HEK293T (cell line): ENCODE data around the gene STAB1.
A peak's percentile ranks its signal among the peaks of the same experiment; 100 is the strongest.

Experiments
- CTCF ChIA-PET: fragments of 350-600 bp; formaldehyde crosslinking; extraction: SDS; loops from one replicate; lab custom pipeline; 2021; ENCODE audit warnings: antibody characterized with exemption, inconsistent platforms; lab: Yijun Ruan, JAX
- POLR2A ChIA-PET: fragments of 350-600 bp; formaldehyde crosslinking; extraction: SDS; loops from one replicate; lab custom pipeline; 2020; ENCODE audit warnings: antibody characterized with exemption, inconsistent platforms; lab: Yijun Ruan, JAX
- DNase-seq: peaks from one replicate; pipeline ENCODE4 v3.0.0; 2012; ENCODE audit warnings: mixed read lengths; ENCODE audit errors: extremely low spot score
- ARNT ChIP-seq: fragments of 450-650 bp; IDR thresholded peaks from 2 replicates; pipeline ENCODE4 v1.6.1; 2017; ENCODE audit warnings: mild to moderate bottlenecking
- BHLHE40 ChIP-seq: fragments of 450-650 bp; IDR thresholded peaks from 2 replicates; pipeline ENCODE4 v1.6.1; 2016; ENCODE audit warnings: mild to moderate bottlenecking, moderate library complexity, borderline replicate concordance
- CTBP1 ChIP-seq: fragments of 450-650 bp; IDR thresholded peaks from 2 replicates; pipeline ENCODE4 v1.6.1; 2016; ENCODE audit warnings: borderline replicate concordance
- ELF4 ChIP-seq: fragments of 450-650 bp; IDR thresholded peaks from 2 replicates; pipeline ENCODE4 v1.6.1; 2017; ENCODE audit warnings: antibody characterized with exemption
- FOXA1 ChIP-seq: fragments of 450-650 bp; IDR thresholded peaks from 2 replicates; pipeline ENCODE4 v1.6.1; 2016; ENCODE audit warnings: mild to moderate bottlenecking
- FOXK2 ChIP-seq: fragments of 450-650 bp; IDR thresholded peaks from 2 replicates; pipeline ENCODE4 v1.6.1; 2016; ENCODE audit warnings: mild to moderate bottlenecking
- FOXM1 ChIP-seq: fragments of 450-650 bp; IDR thresholded peaks from 2 replicates; pipeline ENCODE4 v1.6.1; 2017; ENCODE audit warnings: mild to moderate bottlenecking, borderline replicate concordance
- HDGF ChIP-seq: fragments of 450-650 bp; IDR thresholded peaks from 2 replicates; pipeline ENCODE4 v1.6.1; 2017; ENCODE audit warnings: antibody characterized with exemption, borderline replicate concordance
- L3MBTL2 ChIP-seq: fragments of 450-650 bp; conservative IDR thresholded peaks from 2 replicates; pipeline ENCODE4 v1.6.1; 2016; ENCODE audit warnings: mild to moderate bottlenecking
- LEF1 ChIP-seq: fragments of 450-650 bp; IDR thresholded peaks from 2 replicates; pipeline ENCODE4 v1.6.1; 2017; ENCODE audit warnings: mild to moderate bottlenecking, borderline replicate concordance
- NFRKB ChIP-seq: fragments of 450-650 bp; IDR thresholded peaks from 2 replicates; pipeline ENCODE4 v1.6.1; 2016; ENCODE audit warnings: mild to moderate bottlenecking, moderate library complexity
- SP1 ChIP-seq: fragments of 450-650 bp; IDR thresholded peaks from 2 replicates; pipeline ENCODE4 v1.6.1; 2017
- SUZ12 ChIP-seq: fragments of 450-650 bp; IDR thresholded peaks from 2 replicates; pipeline ENCODE4 v1.6.1; 2016; ENCODE audit warnings: mild to moderate bottlenecking
- TARDBP ChIP-seq: fragments of 450-650 bp; IDR thresholded peaks from 2 replicates; pipeline ENCODE4 v1.6.1; 2016
- ZNF384 ChIP-seq: fragments of 450-650 bp; IDR thresholded peaks from 2 replicates; pipeline ENCODE4 v1.6.1; 2016
- TF ChIP-seq, protein P1 (sequence below): fragments of 450-650 bp; IDR thresholded peaks from 2 replicates; pipeline ENCODE4 v1.6.1; 2016

STAB1 gene

DNA sequence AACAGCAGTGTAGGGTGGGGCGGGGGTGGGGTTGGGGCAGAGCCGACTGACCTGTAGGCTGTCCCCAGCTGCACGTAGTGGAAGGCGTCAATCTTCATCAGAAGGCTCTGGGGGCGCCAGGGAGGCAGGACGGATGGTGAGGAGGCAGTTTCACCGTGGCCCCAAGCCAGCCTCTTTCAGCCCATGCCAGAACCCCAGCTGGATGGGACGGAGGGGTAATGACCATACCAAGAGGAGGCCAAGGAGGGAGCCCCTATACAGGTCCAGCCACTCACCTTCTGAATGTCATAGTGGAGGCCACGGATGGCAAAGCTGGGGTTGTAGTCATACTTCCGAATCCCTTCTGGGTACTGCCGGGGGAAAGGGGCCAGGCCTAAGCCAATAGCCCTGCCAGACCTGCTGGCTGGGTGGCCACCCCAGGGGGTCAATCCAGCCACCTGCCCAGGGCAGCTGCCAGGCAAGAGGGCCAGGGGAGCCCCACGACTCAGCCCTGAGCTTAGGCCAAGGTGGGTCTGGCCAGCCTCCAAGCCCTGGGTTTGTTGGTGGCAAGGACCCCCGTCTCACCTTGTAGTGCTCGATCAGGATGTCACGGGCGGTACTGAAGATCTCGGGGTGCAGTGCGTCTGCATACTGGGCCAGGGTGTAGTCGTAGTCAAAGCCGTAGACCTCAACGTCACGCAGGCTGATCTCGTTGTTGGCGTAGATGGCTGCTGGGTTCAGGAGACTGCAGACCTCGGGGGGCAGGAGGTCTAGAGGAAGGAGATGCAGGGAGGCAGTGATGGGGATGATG is 33.6 kb downstream of the STAB1 start:
- TF ChIP-seq ARNT = no peak
- TF ChIP-seq, protein P1, sequence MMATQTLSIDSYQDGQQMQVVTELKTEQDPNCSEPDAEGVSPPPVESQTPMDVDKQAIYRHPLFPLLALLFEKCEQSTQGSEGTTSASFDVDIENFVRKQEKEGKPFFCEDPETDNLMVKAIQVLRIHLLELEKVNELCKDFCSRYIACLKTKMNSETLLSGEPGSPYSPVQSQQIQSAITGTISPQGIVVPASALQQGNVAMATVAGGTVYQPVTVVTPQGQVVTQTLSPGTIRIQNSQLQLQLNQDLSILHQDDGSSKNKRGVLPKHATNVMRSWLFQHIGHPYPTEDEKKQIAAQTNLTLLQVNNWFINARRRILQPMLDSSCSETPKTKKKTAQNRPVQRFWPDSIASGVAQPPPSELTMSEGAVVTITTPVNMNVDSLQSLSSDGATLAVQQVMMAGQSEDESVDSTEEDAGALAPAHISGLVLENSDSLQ = no peak
- no peak for DNase-seq
- CTCF ChIA-PET = no interaction called here
- POLR2A ChIA-PET = no interaction called here

DNA sequence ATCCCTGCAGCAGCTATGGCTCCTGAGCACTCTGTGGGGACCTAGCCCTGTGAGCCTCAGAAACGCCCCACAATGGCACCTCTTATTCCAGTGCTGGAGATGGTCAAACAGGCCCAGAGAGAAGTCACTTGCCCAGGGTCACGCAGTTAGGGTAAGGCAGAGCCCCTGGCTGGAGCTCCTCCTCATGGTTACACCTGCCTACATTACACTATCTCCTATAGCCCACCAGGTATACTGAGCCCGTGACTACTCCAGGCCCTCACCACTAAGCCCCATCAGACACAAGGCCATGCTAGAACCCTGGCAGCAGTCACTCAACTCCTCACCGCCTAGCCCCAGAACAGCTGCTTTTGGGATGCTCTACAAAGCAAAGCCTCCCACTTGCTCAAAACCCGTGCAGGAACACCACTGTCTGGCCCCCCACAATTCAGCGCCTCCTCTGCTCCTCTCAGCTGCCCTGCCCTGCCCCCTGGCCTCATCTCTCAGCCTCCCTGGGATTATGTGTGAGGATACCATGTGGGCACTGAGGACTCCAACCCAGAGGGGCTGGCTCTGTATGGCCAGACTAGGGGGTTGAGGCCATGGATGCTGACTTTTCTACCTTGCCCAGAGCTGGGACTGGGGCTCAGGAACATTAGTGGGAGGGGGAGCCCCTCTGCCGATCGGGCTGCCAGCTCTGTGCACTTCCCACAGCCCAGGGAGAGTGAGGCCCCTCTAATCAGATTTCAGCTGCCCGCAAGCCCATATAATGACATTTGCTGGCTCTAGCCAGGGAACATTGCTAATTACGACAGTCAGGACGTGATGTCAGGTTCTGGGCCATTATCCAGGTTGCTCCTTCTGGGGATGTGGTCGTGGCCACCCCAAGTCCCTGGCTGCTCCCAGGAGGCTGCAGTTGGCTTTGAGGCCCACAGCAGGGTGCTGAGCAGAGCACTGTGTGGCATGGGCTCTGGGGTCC is 34.5 kb downstream of the STAB1 start:
- DNase-seq = no peak
- TF ChIP-seq L3MBTL2 (no peak), CTBP1 (no peak), FOXM1 (no peak), SUZ12 (no peak), NFRKB (no peak), ELF4 (no peak), TARDBP (no peak)
- CTCF ChIA-PET = no interaction called here
- POLR2A ChIA-PET = interaction anchor here (1.2 kb wide), 1 partner anchor 11 kb away, joined by 3 read pairs; no protein-coding TSS in a partner anchor

DNA sequence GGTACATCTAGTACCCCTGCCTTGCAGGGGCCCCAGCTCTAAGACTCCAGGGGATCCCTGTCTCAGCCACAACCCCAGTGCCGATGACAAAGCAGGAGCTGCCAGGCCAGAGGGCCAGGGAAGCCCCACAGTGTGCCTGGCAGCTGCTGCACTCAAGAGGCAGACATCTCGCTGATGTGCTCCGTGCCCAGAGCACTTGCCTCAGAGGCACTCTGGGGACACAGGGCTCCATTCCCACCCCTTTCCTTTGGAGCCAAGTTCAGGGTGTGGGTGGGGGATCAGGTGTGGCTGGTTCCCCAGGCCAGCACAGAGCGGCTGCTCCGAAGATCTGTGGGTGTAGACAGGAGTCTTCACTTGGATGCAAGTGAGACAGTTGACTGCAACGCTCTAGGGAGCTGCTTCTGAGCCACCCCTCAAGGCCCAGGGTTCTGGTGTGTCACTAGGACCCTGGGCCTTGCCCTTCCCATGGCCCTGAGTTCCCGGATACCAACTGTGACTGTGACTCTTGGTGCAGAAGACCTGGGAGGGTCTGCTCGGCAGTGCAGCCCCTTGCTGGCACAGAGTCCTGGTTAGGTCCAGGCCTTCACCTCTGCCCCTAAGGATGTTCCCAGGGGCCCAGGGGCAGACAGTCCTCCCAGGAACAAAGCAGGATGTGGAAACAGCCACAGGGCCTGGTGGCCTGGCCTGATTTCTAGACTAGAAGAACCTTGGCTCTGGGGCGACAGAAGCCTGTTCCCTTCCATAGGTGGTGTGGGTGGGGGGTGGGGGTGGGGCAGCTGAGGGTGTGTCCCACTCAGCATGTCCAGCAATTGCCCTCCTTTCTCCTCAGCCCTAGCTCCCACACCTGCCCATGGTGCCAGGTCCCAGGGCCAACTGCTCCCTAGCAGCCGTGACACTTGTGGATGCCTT is 36.0 kb downstream of the STAB1 start:
- no peak for DNase-seq
- CTCF ChIA-PET = no interaction called here
- TF ChIP-seq FOXM1 = no peak
- TF ChIP-seq ZNF384 = no peak
- POLR2A ChIA-PET = interaction anchor here (1.2 kb wide), 1 partner anchor 13 kb away, joined by 3 read pairs; no protein-coding TSS in a partner anchor

DNA sequence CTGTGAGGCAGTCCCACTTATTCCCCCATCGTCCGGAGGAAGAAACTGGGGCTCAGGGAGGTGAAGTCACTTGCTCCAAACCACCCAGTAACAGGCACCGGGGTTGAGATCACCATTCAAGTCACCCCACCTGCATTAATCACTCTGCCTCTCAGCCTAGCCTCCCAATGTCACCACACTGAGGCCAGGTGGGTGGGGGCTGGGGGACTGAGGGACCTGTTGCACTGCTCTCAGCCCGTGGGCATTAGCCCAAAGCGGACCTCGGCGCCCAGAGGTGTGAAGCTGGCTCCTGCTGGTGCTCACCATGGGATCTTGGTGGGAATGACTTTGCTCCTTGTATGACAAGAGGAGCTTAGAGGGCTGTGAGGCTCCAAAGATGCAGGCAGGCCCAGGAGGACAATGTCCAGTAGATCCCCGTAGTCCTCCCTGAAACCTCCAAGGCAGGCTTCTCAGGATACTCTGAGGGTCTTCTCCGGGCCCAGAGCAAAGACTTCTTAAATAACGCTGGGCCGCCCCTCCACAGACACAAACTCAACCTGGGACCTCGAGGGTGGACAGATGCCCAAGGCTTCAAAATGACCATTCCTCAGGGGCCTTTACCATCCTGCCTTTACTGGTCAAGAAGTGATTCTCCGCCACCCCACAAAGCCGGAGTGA is 36.9 kb downstream of the STAB1 start:
- POLR2A ChIA-PET = no interaction called here
- TF ChIP-seq SUZ12 = no peak
- no peak for TF ChIP-seq LEF1
- TF ChIP-seq L3MBTL2 = no peak
- no peak for TF ChIP-seq BHLHE40
- no peak for TF ChIP-seq ZNF384
- CTCF ChIA-PET = interaction anchor here (0.5 kb wide), 1 partner anchor 503 kb away, joined by 3 read pairs; no protein-coding TSS in a partner anchor
- DNase-seq = no peak

DNA sequence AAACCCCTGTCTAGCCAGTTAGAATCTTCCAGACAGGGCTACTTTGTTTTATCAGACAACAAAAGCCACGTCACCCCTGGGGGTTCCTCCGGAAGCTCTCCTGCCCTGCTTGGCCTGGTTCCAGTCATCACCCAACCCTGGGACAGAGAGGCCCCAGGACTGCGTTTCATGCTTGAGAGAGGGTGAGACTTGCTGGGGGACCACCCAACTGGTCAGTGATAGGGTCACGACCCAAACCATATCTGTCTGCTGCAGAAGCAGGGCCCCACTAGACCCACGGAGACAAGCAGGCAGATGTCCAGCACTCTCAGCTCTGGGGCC is 37.3 kb downstream of the STAB1 start:
- ChIA-PET CTCF (interaction anchor here (0.5 kb wide), 1 partner anchor 503 kb away, joined by 3 read pairs; no protein-coding TSS in a partner anchor), POLR2A (no interaction called here)
- TF ChIP-seq TARDBP = no peak
- TF ChIP-seq ELF4 = no peak
- TF ChIP-seq L3MBTL2 = no peak
- no peak for TF ChIP-seq HDGF
- TF ChIP-seq CTBP1 = no peak
- no peak for TF ChIP-seq FOXA1
- TF ChIP-seq SUZ12 = no peak
- TF ChIP-seq, protein P1 = no peak
- no peak for TF ChIP-seq NFRKB
- peak; percentile 4 for DNase-seq

DNA sequence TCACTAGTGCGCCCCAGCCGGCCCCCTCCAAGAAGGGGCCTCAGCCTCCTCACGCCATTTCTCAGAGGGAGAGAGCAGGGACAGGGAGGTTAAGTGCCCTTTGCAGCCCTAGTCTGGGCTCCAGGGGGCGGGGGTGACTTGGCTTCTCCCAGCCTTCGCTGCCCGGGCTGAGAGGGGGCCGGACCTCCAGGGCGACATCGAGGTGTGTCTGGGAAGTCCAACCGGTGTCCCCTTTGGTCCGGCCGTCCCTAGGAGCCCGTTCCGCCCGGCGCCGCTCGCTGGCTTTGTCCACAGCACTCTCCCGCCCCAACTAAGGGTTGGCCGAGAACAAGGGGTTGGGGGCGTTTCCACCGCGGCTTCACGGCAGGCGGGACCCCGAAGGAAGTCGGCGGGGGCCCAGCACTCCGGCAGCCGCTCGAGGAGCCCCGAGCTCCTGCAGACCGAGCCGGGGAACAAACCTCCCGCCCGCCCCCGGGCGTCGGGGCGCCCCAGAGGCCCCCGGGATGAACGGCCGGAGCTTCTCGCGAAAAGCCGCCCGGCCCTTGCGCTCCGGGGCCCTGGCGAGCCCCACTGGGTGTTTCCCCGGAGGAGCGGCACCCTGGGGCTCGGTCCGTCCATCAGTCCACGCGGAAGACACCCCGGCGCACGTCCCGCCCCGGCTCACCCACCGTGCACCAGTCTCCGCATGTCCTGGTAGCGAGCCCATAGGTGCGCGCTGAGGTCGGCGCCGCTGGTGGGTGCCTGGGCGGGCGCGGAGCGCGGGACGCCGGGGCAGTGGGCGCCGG is 37.9 kb downstream of the STAB1 start:
- peak; percentile 19 for DNase-seq
- POLR2A ChIA-PET = no interaction called here
- TF ChIP-seq CTBP1 (no peak), TARDBP (no peak), FOXA1 (no peak), FOXM1 (no peak), ZNF384 (no peak), L3MBTL2 (no peak), ARNT (no peak), SP1 (no peak), SUZ12 (no peak), LEF1 (no peak), FOXK2 (no peak), HDGF (no peak), BHLHE40 (no peak)
- TF ChIP-seq, protein P1 = no peak
- CTCF ChIA-PET = no interaction called here
